Left lung (tissue), 10 donors: Measurements from ENCODE around the gene PRSS56. TPM values are rescaled to one million over a fixed set of nuclear protein-coding genes. Genes with fewer than 3 reads are reported as not detected.

Experiments used
- ATAC-seq: fragments of 200-7000 bp; cut with Tn5 transposase; one replicate; pipeline ENCODE4 v1.9.1; 2020; ENCODE audit warnings: moderate library complexity
- DNase-seq, 4 donors: peaks; one replicate each; pipeline ENCODE4 v3.0.0-alpha.2; 2013 to 2020
- H3K27ac ChIP-seq, 2 donors: fragments of 200-600 bp; sonication (generic) in 1 of 2; one replicate each; pipeline versions ENCODE4 v1.5.0 to v1.8.0; 2020 to 2021
- H3K27me3 ChIP-seq, 2 donors: fragments of 200-600 bp; sonication (generic) in 1 of 2; one replicate each; pipeline versions ENCODE4 v1.5.0 to v1.8.0; 2020 to 2021
- H3K36me3 ChIP-seq, 2 donors: fragments of 200-600 bp; sonication (generic) in 1 of 2; one replicate each; pipeline versions ENCODE4 v1.5.0 to v1.8.0; 2020 to 2021
- H3K4me1 ChIP-seq, 2 donors: fragments of 200-600 bp; one replicate each; pipeline ENCODE4 v1.8.0; 2021
- H3K4me3 ChIP-seq, 2 donors: fragments of 200-600 bp; sonication (generic) in 1 of 2; one replicate each; pipeline versions ENCODE4 v1.5.0 to v1.8.0; 2020 to 2021; ENCODE audit warnings: mild to moderate bottlenecking in 1 of 2
- H3K9me3 ChIP-seq, 2 donors: fragments of 200-600 bp; sonication (generic) in 1 of 2; one replicate each; pipeline versions ENCODE4 v1.5.0 to v1.8.0; 2020 to 2021
- CTCF ChIP-seq, 2 donors: fragments of 200-600 bp; sonication (generic) in 1 of 2; IDR thresholded peaks; one replicate each; pipeline versions ENCODE4 v1.5.0 to v1.8.0; 2021; ENCODE audit warnings: antibody characterized with exemption in 2 of 2
- intact Hi-C, 2 donors: fragments of 100-400 bp; cut with DNase I; formaldehyde crosslinking; loops; one replicate each; pipeline versions ENCODE4 v1.11.2 to v1.14.2; 2022
- polyA plus RNA-seq, 6 donors: library from polyadenylated mRNA; unstranded; fragments of 120-200 nt; gene quantifications; one replicate each; pipeline ENCODE4 v1.2.1, GENCODE V29; 2013; ENCODE audit not compliant: insufficient read length in 6 of 6
- total RNA-seq, 2 donors: library from RNA; stranded (reverse); fragmentation: NEBNext Ultra II Directional; extraction: Animal tissue kit (Norgen Biotek cat#: 25700); gene quantifications; one replicate each; pipeline ENCODE4 v1.2.1, GENCODE V29; 2021
- donor health status: DM: no; HTN: yes; CAD: no.
- donor health status: DM: no; HTN: no; CAD: no.

PRSS56 gene
- total and polyA plus RNA-seq, 8 donors = not detected

DNA sequence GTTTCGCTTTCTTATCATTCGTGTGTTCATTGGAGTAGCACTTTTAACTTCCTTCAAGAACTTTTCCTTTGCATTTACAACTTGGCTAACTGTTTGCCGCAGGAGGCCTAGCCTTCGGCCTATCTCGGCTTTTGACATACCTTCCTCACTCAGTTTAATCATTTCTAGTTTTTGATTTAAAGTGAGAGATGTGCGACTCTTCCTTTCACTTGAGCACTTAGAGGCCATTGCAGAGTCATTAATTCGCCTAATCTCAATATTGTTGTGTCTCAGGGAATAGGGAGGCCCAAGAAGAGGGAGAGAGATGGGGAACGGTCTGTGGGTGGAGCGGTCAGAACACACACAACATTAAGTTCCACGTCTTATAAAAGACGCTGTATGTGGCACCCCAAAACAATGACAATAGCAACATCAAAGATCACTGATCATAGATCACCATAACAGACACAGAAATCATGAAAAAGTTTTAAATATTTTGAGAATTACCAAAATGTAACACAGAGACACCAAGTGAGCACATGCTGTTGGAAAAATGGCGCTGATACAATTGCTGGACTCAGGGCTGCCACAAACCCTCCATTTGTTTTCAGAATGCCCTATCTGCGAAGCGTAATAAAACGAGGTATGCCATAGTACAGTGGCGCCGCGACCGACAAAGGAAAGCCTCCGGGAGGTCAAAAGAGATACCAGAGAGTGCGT lies 29.6 kb downstream of the PRSS56 start:
- ATAC-seq (no peak), DNase-seq (no peak)
- no peak for TF ChIP-seq CTCF (IDR thresholded peaks at IDR 0.05)
- peak overlapping the region; percentile 77 to 87 for H3K4me3 ChIP-seq
- intact Hi-C loops = no loop called here
- peaks cover 9 to 54% of the 10 kb centered on the region in 2 donors for H3K4me1 ChIP-seq
- no peaks in the 10 kb centered on the region for H3K9me3 ChIP-seq
- H3K27me3 ChIP-seq = no peaks in the 10 kb centered on the region
- H3K36me3 ChIP-seq = peaks cover 0 to 8% of the 10 kb centered on the region in 2 donors
- H3K27ac ChIP-seq = peak overlapping the region; percentile 98 to 99

DNA sequence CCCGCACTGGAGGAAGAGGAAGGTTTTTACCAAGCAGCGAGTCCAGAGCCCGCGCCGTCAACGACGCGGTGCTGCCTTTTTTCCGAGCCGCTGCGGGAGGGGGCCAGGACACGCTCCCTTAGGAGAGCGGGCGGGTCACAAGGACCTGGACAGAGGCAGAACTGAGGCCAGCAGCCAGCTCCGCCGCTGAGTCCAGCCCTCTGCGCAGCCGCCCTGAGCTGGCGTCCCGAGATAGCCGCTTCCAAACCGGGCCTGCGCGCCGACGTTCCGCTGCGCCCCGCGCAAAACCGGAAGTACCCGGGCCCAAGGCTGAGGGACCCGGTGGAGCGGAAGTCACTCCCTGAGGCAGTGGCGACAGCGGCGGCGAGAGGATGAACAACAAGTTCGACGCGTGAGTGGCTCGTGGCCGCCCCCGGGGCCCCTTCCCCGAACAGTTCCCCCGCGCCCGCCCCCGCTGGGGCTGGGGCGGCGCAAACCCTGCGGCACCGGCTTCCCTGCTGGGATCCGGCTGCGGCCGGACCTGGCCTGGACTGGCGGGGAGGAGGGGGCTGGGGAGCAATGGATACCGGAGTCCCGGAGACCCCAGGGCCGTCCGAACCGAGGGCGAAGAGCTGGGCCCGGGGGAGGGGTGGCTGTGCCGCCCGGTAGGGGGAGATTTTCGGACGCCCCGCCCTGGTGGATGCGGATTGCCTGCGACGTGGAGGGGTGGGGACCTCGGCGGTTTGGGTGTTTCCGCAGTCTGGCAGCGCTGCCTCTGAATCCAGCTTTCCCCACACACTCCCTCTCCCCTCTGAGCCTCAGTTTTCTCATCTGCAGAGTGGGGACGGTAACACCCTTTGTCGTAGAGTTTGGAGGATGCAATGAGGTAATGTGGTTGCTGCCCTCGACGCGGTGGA lies 30.4 kb downstream of the PRSS56 start, which contains the start of the genes EIF4E2 and TIGD1:
Gene EIF4E2, plus strand, starts transcription at position 336 of the 896 bp plus-strand sequence. Its CDS starts 36 bp downstream, at position 372.
Gene TIGD1, minus strand, starts transcription at position 204 of the 896 bp plus-strand sequence. CDS start 675 bp downstream, outside the sequence.
- TF ChIP-seq CTCF (IDR thresholded peaks at IDR 0.05) = peak in 1 of 2 donors; percentile 50
- peak within 1 kb of the TSS; percentile 77 to 87 for H3K4me3 ChIP-seq
- intact Hi-C loops = no loop called here
- H3K36me3 ChIP-seq = peaks cover 0 to 8% of the 10 kb centered on the region in 2 donors
- H3K27ac ChIP-seq = peak within 1 kb of the TSS; percentile 98 to 99
- ATAC-seq = peak; percentile 94
- no peaks in the 10 kb centered on the region for H3K27me3 ChIP-seq
- peak; percentile 90 to 99 (median 96) for DNase-seq
- H3K4me1 ChIP-seq = peaks cover 9 to 54% of the 10 kb centered on the region in 2 donors
- no peaks in the 10 kb centered on the region for H3K9me3 ChIP-seq

GRCh38 chr2:232551250-232551638 lies 31.1 kb downstream of the PRSS56 start:
- Histone ChIP-seq H3K27ac (peak overlapping the region; percentile 98 to 99), H3K9me3 (no peaks in the 10 kb centered on the region), H3K4me1 (peaks cover 9 to 48% of the 10 kb centered on the region in 2 donors), H3K27me3 (no peaks in the 10 kb centered on the region), H3K36me3 (peaks cover 0 to 9% of the 10 kb centered on the region in 2 donors), H3K4me3 (peak overlapping the region; percentile 77 to 87)
- ATAC-seq (peak; percentile 24), DNase-seq (no peak)
- intact Hi-C loops = no loop called here
- no peak for TF ChIP-seq CTCF (IDR thresholded peaks at IDR 0.05)

- Histone ChIP-seq H3K27ac (peak overlapping the region; percentile 98 to 99), H3K4me1 (peaks cover 9 to 46% of the 10 kb centered on the region in 2 donors), H3K4me3 (peak overlapping the region; percentile 77 to 87), H3K36me3 (peaks cover 0 to 15% of the 10 kb centered on the region in 2 donors), H3K9me3 (no peaks in the 10 kb centered on the region), H3K27me3 (no peaks in the 10 kb centered on the region)
- TF ChIP-seq CTCF (IDR thresholded peaks at IDR 0.05) = no peak
- DNase-seq (no peak), ATAC-seq (no peak)
- intact Hi-C loops = no loop called here
Measured at GRCh38 chr2:232551776-232552175, 31.6 kb downstream of the PRSS56 start.

GRCh38 chr2:232556426-232556825 lies 36.2 kb downstream of the PRSS56 start:
- intact Hi-C loops = no loop called here
- ATAC-seq = no peak
- Histone ChIP-seq H3K27me3 (no peaks in the 10 kb centered on the region), H3K27ac (no peak overlapping the region), H3K9me3 (no peaks in the 10 kb centered on the region), H3K4me3 (no peak overlapping the region), H3K36me3 (peaks cover 0 to 57% of the 10 kb centered on the region in 2 donors), H3K4me1 (peaks cover 6 to 35% of the 10 kb centered on the region in 2 donors)
- no peak for TF ChIP-seq CTCF (IDR thresholded peaks at IDR 0.05)
- no peak for DNase-seq
